GM19395 (cell line): Measurements from ENCODE around the gene GAS6.
"Not testable (repeated sequence)": the region's sequence is repeated elsewhere in the genome, so short reads cannot be mapped to it uniquely, and the experiment has no call there.

ENCODE experiments used
- ATAC-seq: cut with Tn5 transposase; IDR thresholded peaks from one replicate; pipeline ENCODE4 v1.9.1; 2021; ENCODE audit warnings: mild to moderate bottlenecking, moderate library complexity; ENCODE audit not compliant: unreplicated experiment

GAS6 gene

DNA sequence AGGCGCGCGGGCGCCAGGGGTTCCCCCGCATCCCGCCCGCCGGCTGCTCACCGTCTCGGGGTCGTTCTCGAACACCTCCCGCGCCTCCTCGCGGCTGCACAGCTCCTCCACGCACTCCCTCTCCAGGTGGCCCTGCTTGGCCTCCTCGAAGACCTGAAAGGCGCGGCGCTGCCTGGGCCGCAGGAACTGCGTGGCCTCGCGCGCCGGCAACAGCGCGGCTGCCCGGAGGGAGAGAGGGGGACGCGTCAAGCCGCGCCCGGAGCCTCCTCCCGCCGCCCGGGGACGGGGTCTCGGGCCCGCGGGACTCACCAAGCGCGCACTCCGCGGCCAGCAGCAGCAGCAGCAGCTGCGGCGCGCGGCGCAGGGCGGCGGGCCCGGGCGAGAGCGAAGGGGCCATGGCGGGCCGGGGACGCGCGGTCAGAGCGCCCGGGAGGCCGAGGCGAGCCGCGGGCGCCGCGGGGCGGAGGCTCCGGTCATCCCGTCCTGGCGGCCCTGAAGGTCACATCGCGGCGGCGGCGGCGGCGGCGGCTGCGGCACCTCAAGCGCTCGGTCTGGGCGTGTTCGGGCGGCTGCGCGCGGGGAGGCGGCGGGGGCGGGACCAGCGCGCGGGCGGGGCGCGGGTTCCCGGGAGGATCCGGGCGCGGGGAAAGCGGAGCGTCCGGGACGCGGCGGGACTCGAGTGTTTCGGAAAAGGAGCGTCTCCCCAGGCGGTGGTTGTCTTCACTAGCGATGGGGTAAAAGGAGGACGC, at the start of gene GAS6:
Gene GAS6 (minus strand): TSS at position 553 of the 749 bp plus-strand sequence. CDS start 156 bp downstream, at position 397.
- no peak for ATAC-seq

GRCh38 chr13:113913408-113913807, 49.5 kb upstream of the GAS6 start:
- not testable (repeated sequence) for ATAC-seq

- no peak for ATAC-seq
Observed at GRCh38 chr13:113912596-113912995, 48.7 kb upstream of the GAS6 start.

DNA sequence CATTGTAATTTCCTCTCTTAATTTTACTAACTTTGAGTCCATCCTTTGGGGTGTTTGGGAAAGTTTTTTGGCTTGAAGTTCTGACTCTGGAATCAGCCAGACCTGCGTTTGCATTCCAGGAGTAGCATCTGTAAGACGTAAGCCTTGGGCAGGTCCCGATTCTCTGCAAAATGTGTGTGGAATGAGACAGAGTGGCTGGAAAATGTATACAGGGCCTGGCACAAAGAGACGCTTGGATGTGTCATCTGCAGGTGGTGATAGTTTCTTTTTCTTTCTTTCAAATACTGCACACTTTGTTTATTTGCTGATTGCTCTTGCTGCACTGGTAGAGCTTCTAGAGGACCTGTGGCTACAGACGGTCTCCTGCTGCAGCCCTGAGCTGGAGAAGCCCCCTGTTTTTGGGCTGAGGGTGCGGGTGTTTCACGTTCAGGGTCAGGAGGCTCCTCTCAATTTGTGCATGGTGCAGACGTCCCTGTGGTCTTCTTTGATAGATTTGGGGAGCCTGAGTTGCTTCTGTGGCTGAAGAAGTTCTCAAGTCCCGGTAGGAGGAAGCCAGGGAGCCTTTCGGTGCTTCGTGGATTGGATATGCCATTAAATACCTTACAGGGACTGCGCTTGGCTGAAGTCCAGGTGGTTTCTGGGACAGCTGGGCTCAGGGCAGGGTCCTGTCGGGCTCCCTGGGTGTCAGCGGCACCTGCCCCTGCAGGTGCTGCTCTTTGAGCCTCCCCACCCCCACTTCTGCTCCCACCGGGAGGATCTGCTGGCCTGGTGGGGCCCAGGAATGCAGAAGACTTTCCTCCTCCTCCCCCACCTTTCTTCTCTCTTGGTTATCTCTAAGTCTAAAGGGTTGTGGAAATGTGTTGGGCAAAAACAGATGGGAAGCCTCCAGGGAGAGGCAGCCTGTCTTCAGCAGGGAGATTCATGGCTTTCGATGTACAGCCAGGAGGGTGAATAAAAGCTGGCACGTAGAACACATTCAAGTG, 44.0 kb upstream of the GAS6 start:
- ATAC-seq: no peak

- ATAC-seq: no peak
Observed at GRCh38 chr13:113906571-113906970, 42.7 kb upstream of the GAS6 start.

- no peak for ATAC-seq
Observed at GRCh38 chr13:113905942-113906341, 42.1 kb upstream of the GAS6 start.

- ATAC-seq: no peak
Observed at GRCh38 chr13:113905018-113905417, 41.1 kb upstream of the GAS6 start.

DNA sequence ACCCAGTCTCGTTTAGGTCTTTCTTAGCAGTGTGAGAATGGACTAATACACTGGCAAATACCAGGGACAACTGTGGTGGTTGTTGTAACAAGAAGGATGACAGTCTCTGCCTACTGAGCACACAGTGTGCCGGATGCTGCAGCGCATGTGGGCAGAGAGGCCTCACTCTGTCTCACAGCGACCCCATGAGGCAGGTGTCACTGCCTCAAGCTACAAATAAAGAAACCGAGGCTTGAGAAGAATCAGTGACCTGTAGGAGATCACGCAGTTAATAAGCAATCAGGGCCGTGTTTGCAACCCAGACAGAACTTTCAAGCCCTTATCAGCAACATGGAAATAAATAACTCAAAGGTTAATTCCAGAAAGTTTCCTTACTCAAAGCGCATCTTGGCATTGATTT, 40.5 kb upstream of the GAS6 start:
- no peak for ATAC-seq

- ATAC-seq: no peak
Observed at GRCh38 chr13:113903912-113904311, 40.0 kb upstream of the GAS6 start.

GRCh38 chr13:113902986-113903775, 39.3 kb upstream of the GAS6 start:
- no peak for ATAC-seq

DNA sequence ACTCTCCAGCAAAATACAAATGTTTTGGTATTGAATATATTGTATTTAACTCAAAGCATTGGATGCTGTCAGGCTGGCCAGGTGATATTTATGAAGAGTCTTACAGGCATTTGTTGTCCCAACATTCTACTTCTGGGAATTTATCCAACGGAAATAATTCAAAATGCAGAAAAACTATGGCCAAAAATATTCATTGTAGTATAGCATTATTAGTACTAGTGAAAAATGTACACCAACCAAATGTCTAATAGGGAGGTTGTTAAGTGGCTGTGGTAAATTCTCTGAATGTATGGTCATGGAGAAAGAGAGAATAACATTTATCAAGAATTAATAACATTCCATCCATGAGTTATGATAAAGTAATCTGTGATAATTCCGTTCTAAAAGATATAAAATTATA, 38.6 kb upstream of the GAS6 start:
- ATAC-seq: no peak

DNA sequence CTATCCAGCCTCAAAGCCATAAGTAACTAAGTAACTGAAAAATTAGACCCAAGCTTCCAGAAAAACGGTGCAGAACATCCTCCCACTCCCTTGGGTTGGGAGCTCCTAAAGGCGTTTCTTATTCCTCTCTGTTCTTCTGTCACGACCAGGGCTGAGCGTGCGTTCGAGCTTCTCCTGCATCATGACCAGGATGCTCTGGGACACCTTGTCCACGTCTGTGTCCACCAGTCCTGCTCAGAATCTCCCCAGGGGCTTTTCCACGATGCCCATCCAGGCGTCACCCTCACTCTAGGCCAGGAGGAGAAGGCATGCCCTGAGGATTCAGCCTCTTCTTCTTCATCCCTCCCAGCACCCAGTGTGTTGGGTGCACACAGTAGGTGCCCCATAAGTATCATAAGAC, 37.8 kb upstream of the GAS6 start:
- ATAC-seq: no peak

- no peak for ATAC-seq
Observed at GRCh38 chr13:113901231-113901630, 37.4 kb upstream of the GAS6 start.

- no peak for ATAC-seq
Observed at GRCh38 chr13:113900646-113901045, 36.8 kb upstream of the GAS6 start.

- ATAC-seq: no peak
Observed at GRCh38 chr13:113898391-113898790, 34.5 kb upstream of the GAS6 start.

DNA sequence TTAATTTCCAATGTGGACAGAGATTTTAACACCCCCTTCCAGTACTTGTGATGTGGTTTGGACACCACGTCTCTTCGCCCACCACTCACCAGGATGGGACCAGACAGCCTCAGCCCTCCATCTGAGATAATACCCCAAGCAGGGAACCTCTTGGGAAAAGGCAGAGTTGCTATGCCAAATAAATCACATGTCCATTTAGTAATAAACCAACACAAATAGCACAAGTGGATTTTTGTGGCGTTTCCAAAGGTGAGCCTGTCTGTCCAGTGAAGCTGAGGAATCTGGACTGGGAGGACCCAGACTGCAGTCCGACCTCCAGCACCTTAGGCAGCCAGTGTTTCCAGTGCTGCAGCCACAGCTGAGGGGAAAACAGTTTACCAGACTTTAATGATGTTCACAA, 34.1 kb upstream of the GAS6 start:
- ATAC-seq: no peak

- no peak for ATAC-seq
Observed at GRCh38 chr13:113897161-113897560, 33.3 kb upstream of the GAS6 start.

DNA sequence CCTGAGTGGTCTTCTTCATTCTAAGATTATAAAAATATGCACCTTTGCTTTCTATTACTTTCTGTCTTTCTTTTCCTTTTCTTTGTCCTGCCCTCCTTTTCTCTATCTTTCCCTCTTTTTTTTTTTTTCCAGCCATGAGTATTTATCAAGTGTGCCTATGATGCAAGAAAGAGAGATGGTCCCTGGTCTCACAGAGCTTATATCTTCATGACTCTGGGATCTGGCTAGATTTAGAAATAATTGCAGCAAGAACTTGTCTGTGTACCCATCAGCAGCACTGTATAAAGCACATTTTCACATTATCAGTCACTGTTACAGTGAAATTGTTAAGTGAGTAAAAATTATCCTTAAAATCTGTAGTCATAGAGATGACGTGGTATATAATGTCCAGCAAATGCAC, 31.6 kb upstream of the GAS6 start:
- no peak for ATAC-seq

DNA sequence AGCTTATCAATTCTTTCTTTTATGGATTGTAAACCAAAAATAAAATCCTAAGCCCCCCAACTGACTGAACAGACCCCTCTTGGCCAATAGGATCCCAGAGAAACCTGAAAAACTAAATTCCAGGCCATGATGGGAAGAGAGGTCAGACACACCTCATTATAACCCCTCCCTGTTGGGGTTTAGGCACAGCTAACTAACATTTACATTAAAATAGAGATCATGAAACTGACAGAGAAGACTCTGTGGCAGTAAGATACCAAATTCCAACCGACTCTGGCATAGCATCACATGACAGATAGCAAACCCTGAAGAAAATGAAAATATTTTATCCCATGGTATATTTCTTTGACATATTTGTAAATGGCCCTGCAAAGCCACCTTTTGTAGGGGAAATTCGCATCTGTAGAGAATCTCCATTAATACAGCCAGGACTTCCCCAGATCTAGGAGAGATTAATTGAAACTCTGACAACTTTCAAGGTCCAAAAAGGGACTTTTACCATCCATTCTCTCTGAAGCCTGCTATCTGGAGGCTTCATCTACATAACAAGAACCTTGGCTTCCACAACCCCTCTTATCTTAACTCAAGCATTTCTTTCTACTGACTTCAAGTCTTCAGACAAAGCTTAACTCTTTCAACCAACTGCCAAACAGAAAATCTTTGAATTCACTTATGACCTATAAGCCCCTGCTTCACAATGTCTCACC, 27.1 kb upstream of the GAS6 start:
- ATAC-seq: no peak

DNA sequence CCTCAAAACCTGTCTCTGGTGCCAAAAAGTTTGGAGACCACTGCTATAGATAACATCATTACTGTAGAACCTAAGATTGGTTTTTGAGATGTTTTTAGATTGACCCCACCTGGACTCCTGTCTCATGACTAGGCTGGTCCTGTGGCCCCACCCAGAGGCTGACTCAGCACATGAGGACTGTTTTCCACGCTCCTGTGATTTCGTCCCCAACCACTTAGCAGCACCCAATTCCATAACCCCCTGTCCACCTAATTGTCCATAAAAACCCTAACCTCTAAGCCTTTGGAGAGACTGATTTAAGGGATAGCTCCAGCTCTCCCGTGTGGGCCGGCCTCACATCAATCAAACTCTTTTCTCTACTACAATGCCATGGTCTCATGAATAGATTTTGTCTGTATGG, 25.6 kb upstream of the GAS6 start:
- ATAC-seq: no peak
